K562 (cell line): ENCODE data around the gene EMC1.

Experiments used
- CREBBP ChIP-seq: IDR thresholded peaks from one replicate; pipeline ENCODE4 v1.6.1; 2012; ENCODE audit warnings: low read depth, mild to moderate bottlenecking, control low read depth, inconsistent platforms, low read length
- EZH2 ChIP-seq: IDR thresholded peaks from 2 replicates; pipeline ENCODE4 v1.6.1; 2012; ENCODE audit warnings: low read depth, mild to moderate bottlenecking, inconsistent platforms, low read length, borderline replicate concordance
- FOSL1 ChIP-seq: fragments of 200-800 bp; sonication (Bioruptor generic); conservative IDR thresholded peaks from 2 replicates; pipeline ENCODE4 v1.6.1; 2016; ENCODE audit warnings: missing genetic modification characterization, missing compliant biosample characterization
- NRF1 ChIP-seq, 2 experiments: fragments of 450-650 bp; IDR thresholded peaks in 1 of 2; conservative IDR thresholded peaks in 1 of 2; 2 replicates each; pipeline ENCODE4 v1.6.1; 2014; ENCODE audit warnings: mild to moderate bottlenecking in 2 of 2
- REST ChIP-seq, 2 experiments: fragments of 450-650 bp; formaldehyde crosslinking in 1 of 2; IDR thresholded peaks; 2 replicates each; pipeline versions ENCODE4 v1.4.0 to v1.6.1; 2014 to 2020; ENCODE audit warnings: mild to moderate bottlenecking in 2 of 2, borderline replicate concordance in 1 of 2, low read depth in 1 of 2
- RNF2 ChIP-seq: sonication (generic); IDR thresholded peaks from 2 replicates; pipeline ENCODE4 v1.6.1; 2016
- SMC3 ChIP-seq: conservative IDR thresholded peaks from 2 replicates; pipeline ENCODE4 v1.6.1; 2011; ENCODE audit warnings: low read depth, low read length, improper control_type of control experiment; ENCODE audit not compliant: insufficient read depth
- TAF1 ChIP-seq: IDR thresholded peaks from 2 replicates; pipeline ENCODE4 v1.6.1; 2011; ENCODE audit warnings: mild to moderate bottlenecking, low read length, moderate library complexity; ENCODE audit not compliant: insufficient read depth, control insufficient read depth, severe bottlenecking; ENCODE audit errors: extremely low read depth
- THAP7 ChIP-seq: fragments of 250-450 bp; sonication (Bioruptor Pico); IDR thresholded peaks from 2 replicates; pipeline ENCODE4 v1.5.0; 2021
- USF2 ChIP-seq: sonication (generic); formaldehyde crosslinking; IDR thresholded peaks from 2 replicates; pipeline ENCODE4 v1.5.0; 2020; ENCODE audit warnings: missing genetic modification reagents
- YY1 ChIP-seq, 3 experiments: IDR thresholded peaks; 2 replicates each; pipeline ENCODE4 v1.6.1; 2011; ENCODE audit warnings: low read length in 2 of 3, mild to moderate bottlenecking in 2 of 3, moderate library complexity in 2 of 3, borderline replicate concordance in 1 of 3, control low read depth in 1 of 3, low read depth in 1 of 3; ENCODE audit not compliant: insufficient read depth in 3 of 3, insufficient replicate concordance in 2 of 3, control insufficient read depth in 1 of 3, insufficient read length in 1 of 3; ENCODE audit errors: extremely low read depth in 1 of 3
- TF ChIP-seq, protein P1 (sequence below), 3 experiments: IDR thresholded peaks in 2 of 3; conservative IDR thresholded peaks in 1 of 3; 2 replicates each; pipeline ENCODE4 v1.5.1; 2011 to 2012; ENCODE audit warnings: low read length in 3 of 3, mild to moderate bottlenecking in 3 of 3, control low read depth in 2 of 3, improper control_type of control experiment in 1 of 3, inconsistent platforms in 1 of 3, low read depth in 1 of 3, mixed read lengths in 1 of 3, moderate library complexity in 1 of 3; ENCODE audit not compliant: insufficient read depth in 2 of 3

DNA sequence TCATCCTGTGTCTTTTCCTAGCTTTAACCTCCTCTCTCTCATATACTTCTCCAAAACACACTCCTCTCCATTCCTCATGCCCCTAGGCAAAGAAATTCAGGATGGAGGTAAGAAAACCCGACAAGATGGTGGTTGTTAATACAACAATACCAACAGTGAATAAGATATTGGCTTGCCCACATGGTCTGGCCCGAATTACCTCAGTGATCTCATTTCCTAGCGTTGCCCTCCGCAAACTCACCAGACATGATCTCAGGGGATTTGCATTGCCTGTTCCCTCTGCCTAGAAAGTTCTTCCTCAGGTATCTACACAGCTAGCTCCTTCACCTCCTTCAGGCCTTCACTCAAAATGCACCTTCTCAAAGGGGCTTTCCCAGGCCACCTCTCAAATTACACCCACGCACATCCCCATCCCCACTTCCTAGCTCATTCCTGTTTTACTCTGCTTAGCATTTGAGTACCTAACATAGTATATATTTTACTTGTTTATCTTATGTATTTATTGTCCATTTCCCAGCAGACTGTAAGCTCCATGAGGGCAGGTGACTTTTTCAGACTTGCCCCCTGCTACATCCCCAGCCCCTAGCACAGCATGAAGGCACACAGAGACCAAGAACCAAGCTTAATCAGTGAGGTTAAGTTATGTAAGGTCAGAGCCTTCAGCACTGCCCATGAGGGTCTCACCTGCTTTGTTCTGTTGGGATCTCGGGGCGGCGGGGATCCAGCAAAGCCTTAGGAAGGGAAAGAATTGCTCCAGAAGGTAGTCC is 31.1 kb downstream of the EMC1 start:
- TF ChIP-seq EZH2: no peak
- TF ChIP-seq RNF2: no peak
- TF ChIP-seq SMC3: no peak
- TF ChIP-seq FOSL1 (tag): no peak
- TF ChIP-seq YY1 (IDR thresholded peaks at IDR 0.05; ENCODE audit: borderline replicate concordance in 1 of 3, control insufficient read depth in 1 of 3, extremely low read depth in 1 of 3, insufficient read depth in 3 of 3, insufficient read length in 1 of 3, insufficient replicate concordance in 2 of 3, low read depth in 1 of 3, low read length in 2 of 3): no peak
- no peak for TF ChIP-seq CREBBP
- TF ChIP-seq, protein P1, sequence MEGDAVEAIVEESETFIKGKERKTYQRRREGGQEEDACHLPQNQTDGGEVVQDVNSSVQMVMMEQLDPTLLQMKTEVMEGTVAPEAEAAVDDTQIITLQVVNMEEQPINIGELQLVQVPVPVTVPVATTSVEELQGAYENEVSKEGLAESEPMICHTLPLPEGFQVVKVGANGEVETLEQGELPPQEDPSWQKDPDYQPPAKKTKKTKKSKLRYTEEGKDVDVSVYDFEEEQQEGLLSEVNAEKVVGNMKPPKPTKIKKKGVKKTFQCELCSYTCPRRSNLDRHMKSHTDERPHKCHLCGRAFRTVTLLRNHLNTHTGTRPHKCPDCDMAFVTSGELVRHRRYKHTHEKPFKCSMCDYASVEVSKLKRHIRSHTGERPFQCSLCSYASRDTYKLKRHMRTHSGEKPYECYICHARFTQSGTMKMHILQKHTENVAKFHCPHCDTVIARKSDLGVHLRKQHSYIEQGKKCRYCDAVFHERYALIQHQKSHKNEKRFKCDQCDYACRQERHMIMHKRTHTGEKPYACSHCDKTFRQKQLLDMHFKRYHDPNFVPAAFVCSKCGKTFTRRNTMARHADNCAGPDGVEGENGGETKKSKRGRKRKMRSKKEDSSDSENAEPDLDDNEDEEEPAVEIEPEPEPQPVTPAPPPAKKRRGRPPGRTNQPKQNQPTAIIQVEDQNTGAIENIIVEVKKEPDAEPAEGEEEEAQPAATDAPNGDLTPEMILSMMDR (IDR thresholded peaks at IDR 0.05 in 2 of 3, conservative IDR thresholded peaks at IDR 0.05 in 1 of 3; ENCODE audit: insufficient read depth in 2 of 3, low read depth in 1 of 3, low read length in 3 of 3): no peak
- no peak for TF ChIP-seq REST (IDR thresholded peaks at IDR 0.05; ENCODE audit: borderline replicate concordance)
- no peak for TF ChIP-seq REST (CRISPR knock-in tag; IDR thresholded peaks at IDR 0.05; ENCODE audit: low read depth)
- TF ChIP-seq TAF1: no peak
- TF ChIP-seq USF2: no peak
- no peak for TF ChIP-seq THAP7 (CRISPR knock-in tag)
- TF ChIP-seq NRF1 (conservative IDR thresholded peaks at IDR 0.05 in 1 of 2, IDR thresholded peaks at IDR 0.05 in 1 of 2): no peak
